Measurements from ENCODE around the gene DHX38. TPM values are rescaled to one million over a fixed set of nuclear protein-coding genes. Genes with fewer than 3 reads are reported as not detected.

The DHX38 gene
- total RNA-seq, 1 donor from 2014 or later, result 31.4 TPM

GRCh38 chr16:72139908-72140307 is 46.3 kb downstream of the DHX38 start:
- no peak for TF ChIP-seq CTCF (conservative IDR thresholded peaks at IDR 0.05; ENCODE audit: low read depth, low read length)
- DNase-seq (ENCODE audit: low read depth), result no peak
- H3K4me3 ChIP-seq (ENCODE audit: low read depth, low read length), result no peak overlapping the region

DNA sequence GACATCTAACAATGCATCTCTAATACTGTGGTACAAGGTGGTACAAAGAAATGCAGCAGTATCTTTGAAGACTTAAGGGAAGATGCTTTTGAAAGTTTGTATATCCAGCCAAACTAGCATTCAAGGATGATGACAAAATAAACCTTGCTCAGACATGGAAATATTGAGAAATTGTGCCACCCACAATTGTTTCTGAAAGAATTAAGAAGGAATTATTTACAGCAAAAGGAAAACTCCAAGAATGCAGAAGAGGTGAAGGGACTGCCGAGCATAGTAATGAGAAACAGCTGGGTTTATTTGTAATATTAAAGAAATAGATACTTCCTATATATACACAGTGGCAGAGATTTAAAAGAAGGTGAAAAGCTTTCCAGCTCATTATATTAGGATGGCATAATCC is 48.8 kb downstream of the DHX38 start:
- DNase-seq (ENCODE audit: low read depth), result no peak
- TF ChIP-seq CTCF (conservative IDR thresholded peaks at IDR 0.05; ENCODE audit: low read depth, low read length), result no peak

GRCh38 chr16:72149676-72150464 is 56.2 kb downstream of the DHX38 start:
- H3K4me3 ChIP-seq (ENCODE audit: low read depth, low read length), result no peak overlapping the region
- TF ChIP-seq CTCF (conservative IDR thresholded peaks at IDR 0.05; ENCODE audit: low read depth, low read length), result peak; percentile 9
- DNase-seq (ENCODE audit: low read depth), result no peak

More for the DNA sequence above, 48.8 kb downstream of the DHX38 start:
- H3K4me3 ChIP-seq (ENCODE audit: low read depth, low read length), result no peak overlapping the region

DNA sequence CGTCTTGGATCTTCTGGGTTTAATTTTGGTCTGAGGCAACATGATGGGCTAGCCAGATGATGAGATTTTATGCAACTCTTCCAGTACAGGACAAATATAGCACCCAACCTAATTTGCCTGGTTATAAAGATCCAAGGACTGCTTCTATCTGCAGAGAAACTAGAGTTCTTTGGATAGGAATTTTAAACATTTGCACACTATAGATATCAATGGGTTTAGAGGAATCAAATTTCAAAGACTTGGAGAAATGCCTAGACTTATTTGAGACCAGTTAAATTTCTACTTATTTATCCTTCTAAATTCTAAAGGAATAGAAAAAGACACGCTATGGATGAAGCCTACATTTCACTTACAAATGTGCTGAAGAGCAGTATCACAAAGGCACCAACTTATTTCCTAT is 65.7 kb downstream of the DHX38 start:
- DNase-seq (ENCODE audit: low read depth), result no peak
- TF ChIP-seq CTCF (conservative IDR thresholded peaks at IDR 0.05; ENCODE audit: low read depth, low read length), result no peak
- no peak overlapping the region for H3K4me3 ChIP-seq (ENCODE audit: low read depth, low read length)

DNA sequence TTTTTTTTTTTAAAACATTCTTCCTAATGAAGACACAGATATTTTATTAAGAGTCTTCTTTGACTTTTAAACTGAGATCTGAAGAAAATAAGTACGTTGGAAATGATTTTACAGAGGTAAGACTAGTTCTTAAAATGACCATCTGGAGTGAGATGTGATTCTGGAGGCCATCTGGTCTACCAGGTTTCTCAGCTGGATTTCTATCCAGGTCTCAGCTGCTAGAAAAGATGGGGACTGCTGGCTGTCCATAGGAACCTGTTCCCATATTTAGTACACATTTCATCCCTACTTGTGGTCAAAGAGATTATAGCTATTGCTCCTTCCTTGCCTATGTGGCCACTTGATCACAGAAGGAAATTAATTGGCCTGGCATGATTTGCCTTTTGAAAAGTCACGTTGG is 66.2 kb downstream of the DHX38 start:
- no peak for DNase-seq (ENCODE audit: low read depth)
- H3K4me3 ChIP-seq (ENCODE audit: low read depth, low read length), result no peak overlapping the region
- no peak for TF ChIP-seq CTCF (conservative IDR thresholded peaks at IDR 0.05; ENCODE audit: low read depth, low read length)

DNA sequence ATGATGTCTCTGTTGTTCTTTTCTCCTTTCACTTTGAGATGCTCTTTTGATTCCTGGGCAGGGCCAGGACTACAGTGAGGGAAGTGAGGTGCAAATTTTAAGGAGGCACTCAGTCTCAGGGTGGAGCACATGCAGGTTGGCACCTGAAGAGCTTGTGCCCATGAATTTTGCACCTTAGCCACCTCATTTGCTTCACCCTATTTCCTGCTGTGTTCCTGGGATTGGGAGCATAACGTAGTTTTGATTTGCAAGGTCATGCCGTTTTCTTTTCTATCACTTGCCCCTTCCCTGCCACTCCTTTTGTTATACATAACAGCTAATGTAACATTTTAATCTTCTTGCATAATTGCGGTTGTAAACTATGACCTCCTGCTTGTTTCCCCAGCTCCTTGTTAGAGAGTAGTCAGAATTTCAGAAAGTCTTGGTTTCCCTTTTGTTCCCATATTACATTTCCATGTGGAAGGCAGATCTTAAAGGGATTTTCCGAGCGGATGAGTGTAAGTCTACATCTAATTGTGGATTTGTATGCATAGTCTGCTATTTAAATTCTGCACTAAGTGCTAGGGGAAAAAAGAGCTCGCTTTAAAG is 68.6 kb downstream of the DHX38 start:
- DNase-seq (ENCODE audit: low read depth), result no peak
- H3K4me3 ChIP-seq (ENCODE audit: low read depth, low read length), result no peak overlapping the region
- no peak for TF ChIP-seq CTCF (conservative IDR thresholded peaks at IDR 0.05; ENCODE audit: low read depth, low read length)

Other genes with a start within 250 kb of the DHX38 start
- 9.5 and 12.2 TPM in 2 replicates for gene ATXN1L, start 247.9 kb upstream of the DHX38 start, total RNA-seq
- 6.4 and 17.6 TPM in 2 replicates for gene ZNF821, start 209.7 kb upstream of the DHX38 start, total RNA-seq
- gene IST1, start 198.3 kb upstream of the DHX38 start, total RNA-seq, result 145 and 211 TPM in 2 replicates
- not detected in 2 replicates for gene PKD1L3, start 93.4 kb upstream of the DHX38 start, total RNA-seq
- gene DHODH, start 85.1 kb upstream of the DHX38 start, total RNA-seq, result 9.4 and 10.9 TPM in 2 replicates
- not detected in 2 replicates for gene HP, start 39.3 kb upstream of the DHX38 start, total RNA-seq
- not detected in 2 replicates for gene HPR, start 30.6 kb upstream of the DHX38 start, total RNA-seq
- 6.5 and 11.0 TPM in 2 replicates for gene TXNL4B, start 227 bp upstream of the DHX38 start, total RNA-seq
- 0.52 and 1.2 TPM in 2 replicates for gene PMFBP1, start 78.3 kb downstream of the DHX38 start, total RNA-seq